ENCODE data around the gene VGLL1. TPM values are rescaled to one million over a fixed set of nuclear protein-coding genes. Genes with fewer than 3 reads are reported as not detected.

The VGLL1 gene
- polyA plus RNA-seq, 1 of the 3 experiments (the other 2 are of a cell fraction), result not detected

DNA sequence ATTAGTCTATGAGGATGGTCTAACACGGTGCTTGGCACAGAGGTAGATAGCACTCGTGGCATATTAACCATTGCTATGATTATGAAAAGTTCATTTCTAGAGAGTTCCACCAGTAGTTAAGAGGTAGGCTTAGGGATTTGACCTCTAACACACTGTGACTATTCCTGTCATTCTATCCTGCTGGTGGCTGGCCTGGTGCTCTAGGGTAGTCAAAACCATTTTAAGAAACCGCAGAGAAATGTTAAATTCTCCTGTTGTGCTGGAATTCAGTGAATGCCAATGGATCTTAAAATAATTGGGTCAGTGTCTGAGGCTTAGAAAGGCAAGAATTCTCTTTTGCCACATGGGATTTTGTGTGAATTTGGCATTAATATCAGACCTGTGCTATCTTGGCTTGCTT is 53.9 kb downstream of the VGLL1 start:
- Histone ChIP-seq H4K20me1 (ENCODE audit: insufficient read depth) (no peaks in the 10 kb centered on the region), H3K27ac (ENCODE audit: low read depth in 2 of 2, low read length in 1 of 2) (no peak overlapping the region), H3K9me3 (no peaks in the 10 kb centered on the region), H3K27me3 (ENCODE audit: insufficient read depth) (no peaks in the 10 kb centered on the region; the same call in 1 of the 2 replicates), H3K4me1 (ENCODE audit: control insufficient read depth in 1 of 2, insufficient read depth in 2 of 2, low read depth in 1 of 2, low read length in 1 of 2) (no peaks in the 10 kb centered on the region), H3K4me3 (ENCODE audit: low read depth in 2 of 2, low read length in 1 of 2) (no peak overlapping the region), H3K9ac (no peak overlapping the region), H3K9me2 (no peaks in the 10 kb centered on the region), H3K4me2 (no peak overlapping the region), H2AFZ (ENCODE audit: low read depth) (no peak overlapping the region), H3K79me2 (ENCODE audit: insufficient read depth) (no peaks in the 10 kb centered on the region), H3F3A (replicated peaks; ENCODE audit: insufficient read depth) (no peaks in the 10 kb centered on the region), H3K36me3 (replicated peaks in 1 of 2; ENCODE audit: control insufficient read depth in 1 of 2, insufficient read depth in 2 of 2, low read length in 1 of 2) (no peaks in the 10 kb centered on the region)
- no peak for DNase-seq
- CTCF ChIA-PET, result interaction anchor here (1.2 kb wide), 1 partner anchor 9 kb away, joined by 4 read pairs; no protein-coding TSS in a partner anchor
- POLR2A ChIA-PET, result no interaction called here
- WGBS (ENCODE audit: low lambda C conversion rate), result 11% methylated on average over 3 of the region's 3 CpGs
- TF ChIP-seq CTCF (IDR thresholded peaks at IDR 0.05), result no peak
- TF ChIP-seq TEAD4 (IDR thresholded peaks at IDR 0.05; ENCODE audit: borderline replicate concordance, insufficient read depth), result no peak
- no peak for TF ChIP-seq RFX5 (IDR thresholded peaks at IDR 0.05; ENCODE audit: low read length)
- no peak for TF ChIP-seq NFIC (IDR thresholded peaks at IDR 0.05; ENCODE audit: borderline replicate concordance)
- TF ChIP-seq RCOR1 (IDR thresholded peaks at IDR 0.05; ENCODE audit: low read length), result no peak
- TF ChIP-seq POLR2AphosphoS5 (IDR thresholded peaks at IDR 0.05; ENCODE audit: low read depth, low read length), result no peak
- TF ChIP-seq, protein P1, sequence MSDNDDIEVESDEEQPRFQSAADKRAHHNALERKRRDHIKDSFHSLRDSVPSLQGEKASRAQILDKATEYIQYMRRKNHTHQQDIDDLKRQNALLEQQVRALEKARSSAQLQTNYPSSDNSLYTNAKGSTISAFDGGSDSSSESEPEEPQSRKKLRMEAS (IDR thresholded peaks at IDR 0.05; ENCODE audit: low read depth), result no peak
- no peak for TF ChIP-seq EP300 (IDR thresholded peaks at IDR 0.05; ENCODE audit: borderline replicate concordance in 1 of 2, low read depth in 1 of 2, low read length in 1 of 2)
- no peak for TF ChIP-seq FOXJ3 (CRISPR knock-in tag; IDR thresholded peaks at IDR 0.05)
- TF ChIP-seq, protein P2, sequence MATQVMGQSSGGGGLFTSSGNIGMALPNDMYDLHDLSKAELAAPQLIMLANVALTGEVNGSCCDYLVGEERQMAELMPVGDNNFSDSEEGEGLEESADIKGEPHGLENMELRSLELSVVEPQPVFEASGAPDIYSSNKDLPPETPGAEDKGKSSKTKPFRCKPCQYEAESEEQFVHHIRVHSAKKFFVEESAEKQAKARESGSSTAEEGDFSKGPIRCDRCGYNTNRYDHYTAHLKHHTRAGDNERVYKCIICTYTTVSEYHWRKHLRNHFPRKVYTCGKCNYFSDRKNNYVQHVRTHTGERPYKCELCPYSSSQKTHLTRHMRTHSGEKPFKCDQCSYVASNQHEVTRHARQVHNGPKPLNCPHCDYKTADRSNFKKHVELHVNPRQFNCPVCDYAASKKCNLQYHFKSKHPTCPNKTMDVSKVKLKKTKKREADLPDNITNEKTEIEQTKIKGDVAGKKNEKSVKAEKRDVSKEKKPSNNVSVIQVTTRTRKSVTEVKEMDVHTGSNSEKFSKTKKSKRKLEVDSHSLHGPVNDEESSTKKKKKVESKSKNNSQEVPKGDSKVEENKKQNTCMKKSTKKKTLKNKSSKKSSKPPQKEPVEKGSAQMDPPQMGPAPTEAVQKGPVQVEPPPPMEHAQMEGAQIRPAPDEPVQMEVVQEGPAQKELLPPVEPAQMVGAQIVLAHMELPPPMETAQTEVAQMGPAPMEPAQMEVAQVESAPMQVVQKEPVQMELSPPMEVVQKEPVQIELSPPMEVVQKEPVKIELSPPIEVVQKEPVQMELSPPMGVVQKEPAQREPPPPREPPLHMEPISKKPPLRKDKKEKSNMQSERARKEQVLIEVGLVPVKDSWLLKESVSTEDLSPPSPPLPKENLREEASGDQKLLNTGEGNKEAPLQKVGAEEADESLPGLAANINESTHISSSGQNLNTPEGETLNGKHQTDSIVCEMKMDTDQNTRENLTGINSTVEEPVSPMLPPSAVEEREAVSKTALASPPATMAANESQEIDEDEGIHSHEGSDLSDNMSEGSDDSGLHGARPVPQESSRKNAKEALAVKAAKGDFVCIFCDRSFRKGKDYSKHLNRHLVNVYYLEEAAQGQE (IDR thresholded peaks at IDR 0.05; ENCODE audit: low read depth, low read length), result no peak

DNA sequence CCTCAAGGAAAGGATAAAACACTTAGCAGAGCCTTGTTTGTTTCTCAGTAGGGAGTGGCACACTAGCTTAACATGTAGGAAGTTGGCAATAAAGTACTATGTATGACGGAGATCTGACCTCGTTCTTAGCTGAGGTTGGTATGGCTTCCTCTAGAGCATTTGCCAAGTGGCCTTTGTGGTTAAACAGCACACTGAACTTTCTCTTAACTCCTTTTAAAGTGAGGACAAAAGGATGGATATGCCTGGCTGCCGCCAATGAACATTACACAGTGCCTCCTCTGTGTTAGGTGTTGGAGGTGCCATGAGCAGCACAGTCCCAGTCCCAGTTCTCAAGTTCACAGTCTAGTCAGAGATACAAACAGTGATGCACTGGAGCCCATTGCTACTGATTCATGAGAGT is 54.4 kb downstream of the VGLL1 start:
- Histone ChIP-seq H3K27ac (ENCODE audit: low read depth in 2 of 2, low read length in 1 of 2) (no peak overlapping the region), H3K79me2 (ENCODE audit: insufficient read depth) (no peaks in the 10 kb centered on the region), H3K4me2 (no peak overlapping the region), H3K4me1 (ENCODE audit: control insufficient read depth in 1 of 2, insufficient read depth in 2 of 2, low read depth in 1 of 2, low read length in 1 of 2) (no peaks in the 10 kb centered on the region), H2AFZ (ENCODE audit: low read depth) (no peak overlapping the region), H4K20me1 (ENCODE audit: insufficient read depth) (no peaks in the 10 kb centered on the region), H3K9me3 (no peaks in the 10 kb centered on the region), H3K36me3 (replicated peaks in 1 of 2; ENCODE audit: control insufficient read depth in 1 of 2, insufficient read depth in 2 of 2, low read length in 1 of 2) (no peaks in the 10 kb centered on the region), H3F3A (replicated peaks; ENCODE audit: insufficient read depth) (no peaks in the 10 kb centered on the region), H3K9me2 (no peaks in the 10 kb centered on the region), H3K4me3 (ENCODE audit: low read depth in 2 of 2, low read length in 1 of 2) (no peak overlapping the region), H3K27me3 (ENCODE audit: insufficient read depth) (no peaks in the 10 kb centered on the region; the same call in 1 of the 2 replicates), H3K9ac (no peak overlapping the region)
- ChIA-PET CTCF (interaction anchor here (1.0 to 1.2 kb wide), 2 partner anchors 8 to 10 kb away, joined by 3 to 4 read pairs; no protein-coding TSS in a partner anchor), POLR2A (no interaction called here)
- TF ChIP-seq EZH2phosphoT487 (IDR thresholded peaks at IDR 0.05; ENCODE audit: borderline replicate concordance, low read depth) (no peak), FOSL2 (IDR thresholded peaks at IDR 0.05; ENCODE audit: borderline replicate concordance, low read depth) (no peak), YY1 (IDR thresholded peaks at IDR 0.05; ENCODE audit: low read depth) (no peak), EP300 (IDR thresholded peaks at IDR 0.05; ENCODE audit: borderline replicate concordance in 1 of 2, low read depth in 1 of 2, low read length in 1 of 2) (no peak), FOXJ3 (CRISPR knock-in tag; IDR thresholded peaks at IDR 0.05) (no peak)
- WGBS (ENCODE audit: low lambda C conversion rate), result 27% methylated on average over 3 of the region's 3 CpGs
- no peak for DNase-seq
